Endothelial cell of umbilical vein (primary cell): ENCODE data around the gene SPRR3. TPM values are rescaled to one million over a fixed set of nuclear protein-coding genes. Genes with fewer than 3 reads are reported as not detected.

Experiments used
- BruUV-seq: library from RNA; stranded (reverse); fragments of 400-500 nt; replicated peaks from 2 replicates; lab custom pipeline; 2021; lab: Mats Ljungman, UMichigan
- CTCF ChIA-PET: fragments of 300-600, 350-600 bp; sonication (Branson Sonifier 250); formaldehyde crosslinking; loops from one replicate; lab custom pipeline; 2021; ENCODE audit warnings: antibody characterized with exemption, inconsistent platforms; lab: Charles Lee
- POLR2A ChIA-PET: fragments of 300-600, 350-600 bp; sonication (Branson Sonifier 250); formaldehyde crosslinking; loops from one replicate; lab custom pipeline; 2021; ENCODE audit warnings: antibody characterized with exemption, inconsistent platforms; lab: Charles Lee
- DNase-seq: peaks from one replicate; pipeline ENCODE4 v3.0.0-alpha.2; 2011; ENCODE audit warnings: low read depth, low spot score
- FAIRE-seq: peaks from 2 replicates; lab custom pipeline; 2011; peaks lifted over from hg19 to GRCh38; lab: Jason Lieb, UNC
- H2AFZ ChIP-seq: 2 replicates; pipeline ENCODE4 v1.6.0; 2012; ENCODE audit warnings: low read depth, low read length, control low read depth, inconsistent platforms
- H3K27ac ChIP-seq: 2 replicates; pipeline ENCODE4 v1.5.1; 2011; ENCODE audit warnings: low read depth, mild to moderate bottlenecking, control low read depth, low read length, moderate library complexity; ENCODE audit not compliant: insufficient read depth
- H3K27me3 ChIP-seq, 2 experiments: 2 replicates each; pipeline versions ENCODE4 v1.6.0 to v1.6.1; 2011; ENCODE audit warnings: low read length in 2 of 2, mixed read lengths in 1 of 2; ENCODE audit not compliant: control insufficient read depth in 2 of 2, insufficient read depth in 2 of 2
- H3K36me3 ChIP-seq, 2 experiments: 2 replicates in 1 of 2; 3 replicates in 1 of 2; pipeline ENCODE4 v1.5.1; 2011; ENCODE audit warnings: low read length in 2 of 2, mild to moderate bottlenecking in 1 of 2, moderate library complexity in 1 of 2; ENCODE audit not compliant: control insufficient read depth in 2 of 2, insufficient read depth in 2 of 2; ENCODE audit errors: extremely low read depth in 1 of 2
- H3K4me1 ChIP-seq: 3 replicates; pipeline ENCODE4 v1.5.1; 2011; ENCODE audit warnings: mild to moderate bottlenecking, low read length; ENCODE audit not compliant: control insufficient read depth, insufficient read depth; ENCODE audit errors: extremely low read depth
- H3K4me2 ChIP-seq: 2 replicates; pipeline ENCODE4 v1.6.1; 2011; ENCODE audit warnings: low read length, control low read depth, mixed read lengths; ENCODE audit not compliant: insufficient read depth
- H3K4me3 ChIP-seq, 3 experiments: fragments of 200-600 bp in 1 of 3; sonication (generic), shearing (Covaris generic) in 1 of 3; replicated peaks in 1 of 3; 2 replicates each; pipeline ENCODE4 v1.5.1; 2011 to 2016; ENCODE audit warnings: control low read depth in 3 of 3, low read length in 3 of 3, mild to moderate bottlenecking in 2 of 3, inconsistent platforms in 1 of 3, low read depth in 1 of 3, moderate library complexity in 1 of 3; ENCODE audit not compliant: insufficient read depth in 1 of 3
- H3K79me2 ChIP-seq: 2 replicates; pipeline ENCODE4 v1.6.0; 2012; ENCODE audit warnings: low read length, inconsistent platforms; ENCODE audit not compliant: control insufficient read depth, insufficient read depth
- H3K9ac ChIP-seq: replicated peaks from 2 replicates; pipeline ENCODE3; 2011; ENCODE audit warnings: low read length, control low read depth; ENCODE audit not compliant: insufficient read depth; ENCODE audit errors: extremely low read depth
- H3K9me1 ChIP-seq: replicated peaks from 3 replicates; pipeline ENCODE4 v1.6.0; 2011; ENCODE audit warnings: mild to moderate bottlenecking, low read length; ENCODE audit not compliant: control insufficient read depth, insufficient read depth; ENCODE audit errors: extremely low read depth
- H3K9me3 ChIP-seq: replicated peaks from 2 replicates; pipeline ENCODE4 v1.5.1; 2012; ENCODE audit warnings: low read length, inconsistent platforms; ENCODE audit not compliant: control insufficient read depth, insufficient read depth
- H4K20me1 ChIP-seq: replicated peaks from 2 replicates; pipeline ENCODE3; 2011; ENCODE audit warnings: mild to moderate bottlenecking, low read length; ENCODE audit not compliant: control insufficient read depth, insufficient read depth; ENCODE audit errors: extremely low read depth
- CTCF ChIP-seq, 2 donors: IDR thresholded peaks; 1 replicate in 1 of 2; 2 replicates in 1 of 2; pipeline ENCODE4 v1.5.1; 2011; ENCODE audit warnings: low read length in 2 of 2, mild to moderate bottlenecking in 2 of 2, moderate library complexity in 2 of 2, control low read depth in 1 of 2, inconsistent platforms in 1 of 2, low read depth in 1 of 2; ENCODE audit not compliant: insufficient read depth in 1 of 2; ENCODE audit errors: extremely low read depth in 1 of 2
- EZH2 ChIP-seq: IDR thresholded peaks from 2 replicates; pipeline ENCODE4 v1.6.1; 2012; ENCODE audit warnings: borderline replicate concordance, low read depth, mild to moderate bottlenecking, moderate library complexity, low read length, inconsistent platforms; ENCODE audit not compliant: severe bottlenecking
- FOS ChIP-seq: IDR thresholded peaks from 2 replicates; pipeline ENCODE4 v1.6.1; 2011; ENCODE audit warnings: mild to moderate bottlenecking, low read length, moderate library complexity, borderline replicate concordance; ENCODE audit not compliant: insufficient read depth
- GATA2 ChIP-seq: IDR thresholded peaks from 2 replicates; pipeline ENCODE4 v1.7.0; 2011; ENCODE audit warnings: low read depth, mild to moderate bottlenecking, moderate library complexity, mixed read lengths, low read length; ENCODE audit not compliant: insufficient read length, insufficient read depth
- JUN ChIP-seq: IDR thresholded peaks from 2 replicates; pipeline ENCODE4 v1.6.1; 2011; ENCODE audit warnings: borderline replicate concordance, low read depth; ENCODE audit not compliant: insufficient read length, insufficient read depth
- MAX ChIP-seq: IDR thresholded peaks from 2 replicates; pipeline ENCODE4 v1.6.1; 2011; ENCODE audit not compliant: insufficient read depth, insufficient read length
- MYC ChIP-seq: IDR thresholded peaks from one replicate; pipeline ENCODE4 v1.6.1; 2011; ENCODE audit warnings: mild to moderate bottlenecking, low read depth, low read length
- POLR2A ChIP-seq: IDR thresholded peaks from 2 replicates; pipeline ENCODE4 v1.6.1; 2012; ENCODE audit warnings: low read depth, mild to moderate bottlenecking, control low read depth, low read length
- POLR2AphosphoS5 ChIP-seq: IDR thresholded peaks from 2 replicates; pipeline ENCODE4 v1.6.1; 2012; ENCODE audit warnings: low read depth, mild to moderate bottlenecking, control low read depth, low read length, moderate library complexity; ENCODE audit not compliant: insufficient read depth
- dilution Hi-C: fragments of 300-500 bp; cut with MboI; formaldehyde crosslinking; loops from one replicate; pipeline ENCODE4 v1.15.0; 2019; ENCODE audit warnings: low sequenced_read_pairs; ENCODE audit not compliant: extremely low pct_ligation_motif_present
- intact Hi-C: fragments of 100-400 bp; cut with micrococcal nuclease; formaldehyde crosslinking; loops from one replicate; pipeline ENCODE4 v1.10.0; 2022
- polyA plus RNA-seq, 4 experiments: library from polyadenylated mRNA; depleted of rRNA in 3 of 4; stranded (reverse) in 3 of 4; unstranded in 1 of 4; fragments of >200 nt; gene quantifications; 2 replicates each; pipeline versions ENCODE4 v1.2.1 to v1.2.3, GENCODE V29; 2011 to 2012; ENCODE audit warnings: missing spikeins in 1 of 4
- total RNA-seq: library from RNA; stranded (reverse); gene quantifications from 2 replicates; pipeline ENCODE4 v1.2.3, GENCODE V29; 2021

SPRR3 gene
- total and polyA plus RNA-seq, 2 donors (not counting 3 experiments of a cell fraction or from before 2014, with no cell fraction given), result not detected

GRCh38 chr1:153035211-153035610 is 33.7 kb downstream of the SPRR3 start:
- H3K9me1 ChIP-seq, result no peaks in the 10 kb centered on the region
- ChIA-PET POLR2A (no interaction called here), CTCF (no interaction called here)
- no peaks in the 10 kb centered on the region for H4K20me1 ChIP-seq
- no peaks in the 10 kb centered on the region for H3K27me3 ChIP-seq
- no TSS peak for BruUV-seq
- no peaks in the 10 kb centered on the region for H3K36me3 ChIP-seq
- no peak for FAIRE-seq
- no peak for DNase-seq
- no peak overlapping the region for H3K27ac ChIP-seq
- no peak overlapping the region for H3K9ac ChIP-seq
- dilution Hi-C loops (no loop called here), intact Hi-C loops (no loop called here)
- no peak overlapping the region for H3K4me3 ChIP-seq
- H3K4me1 ChIP-seq, result no peaks in the 10 kb centered on the region
- H3K9me3 ChIP-seq, result no peaks in the 10 kb centered on the region
- H3K4me2 ChIP-seq, result no peak overlapping the region
- H2AFZ ChIP-seq, result no peak overlapping the region
- TF ChIP-seq JUN (no peak), FOS (no peak), EZH2 (no peak), POLR2AphosphoS5 (no peak), MYC (no peak), CTCF (IDR thresholded peaks at IDR 0.05; ENCODE audit: extremely low read depth in 1 of 2, insufficient read depth in 1 of 2, low read depth in 1 of 2, low read length in 2 of 2) (no peak), POLR2A (no peak), MAX (no peak), GATA2 (no peak)
- H3K79me2 ChIP-seq, result no peaks in the 10 kb centered on the region
